ENCODE measurements around the gene ZNF783. TPM values are rescaled to one million over a fixed set of nuclear protein-coding genes. Genes with fewer than 3 reads are reported as not detected.

The ZNF783 gene
- total and polyA plus RNA-seq, 5 donors, result 3.5 to 7.4 (median 6.8) TPM

Other genes with a start within 250 kb of the ZNF783 start
- gene PDIA4, start 233.7 kb upstream of the ZNF783 start, total RNA-seq, result 10 to 100 TPM; 33.0 to 69.2 (median 46.3) TPM
- gene PDIA4, start 233.7 kb upstream of the ZNF783 start, polyA plus RNA-seq, result 24.4 TPM
- gene ZNF786, start 171.5 kb upstream of the ZNF783 start, total RNA-seq, result 1 to 10 TPM; 2.5 to 4.1 (median 3.3) TPM
- 2.1 TPM for gene ZNF786, start 171.5 kb upstream of the ZNF783 start, polyA plus RNA-seq
- under 1 TPM; 0.72 to 0.99 (median 0.81) TPM for gene ZNF425, start 135.9 kb upstream of the ZNF783 start, total RNA-seq
- gene ZNF425, start 135.9 kb upstream of the ZNF783 start, polyA plus RNA-seq, result 0.50 TPM
- gene ZNF398, start 114.7 kb upstream of the ZNF783 start, total RNA-seq, result 10 to 100 TPM in 1 of 4 donors, 1 to 10 TPM in 3; 7.6 to 10.3 (median 8.7) TPM
- 2.5 TPM for gene ZNF398, start 114.7 kb upstream of the ZNF783 start, polyA plus RNA-seq
- 10 to 100 TPM; 13.6 to 14.6 (median 13.9) TPM for gene ZNF282, start 66.7 kb upstream of the ZNF783 start, total RNA-seq
- gene ZNF282, start 66.7 kb upstream of the ZNF783 start, polyA plus RNA-seq, result 8.0 TPM
- gene ZNF212, start 22.5 kb upstream of the ZNF783 start, total RNA-seq, result 1 to 10 TPM; 4.5 to 5.7 (median 5.3) TPM
- 4.7 TPM for gene ZNF212, start 22.5 kb upstream of the ZNF783 start, polyA plus RNA-seq
- 1 to 10 TPM; 7.4 to 8.2 (median 7.7) TPM for gene ZNF777, start 198.9 kb downstream of the ZNF783 start, total RNA-seq
- 6.9 TPM for gene ZNF777, start 198.9 kb downstream of the ZNF783 start, polyA plus RNA-seq
- 10 to 100 TPM in 1 of 4 donors, 1 to 10 TPM in 3; 9.5 to 10.7 (median 9.8) TPM for gene ZNF746, start 235.6 kb downstream of the ZNF783 start, total RNA-seq
- gene ZNF746, start 235.6 kb downstream of the ZNF783 start, polyA plus RNA-seq, result 5.0 TPM

All from right cardiac atrium (tissue), 5 donors.